RWPE2 (cell line): ENCODE results near the gene HS3ST5.

ENCODE experiments used
- ATAC-seq: fragments of 200-7000 bp; cut with Tn5 transposase; 3 replicates; pipeline ENCODE4 v1.9.1; 2021; ENCODE audit warnings: low read depth
- DNase-seq: peaks from one replicate; pipeline ENCODE4 v3.0.0-alpha.2; 2020; ENCODE audit warnings: low spot score
- H3K27ac ChIP-seq: fragments of 450-650 bp; 2 replicates; pipeline ENCODE4 v1.5.1; 2017; ENCODE audit warnings: mild to moderate bottlenecking; ENCODE audit not compliant: poor library complexity, severe bottlenecking
- H3K27me3 ChIP-seq: fragments of 250-450 bp; sonication (Bioruptor Pico); 2 replicates; pipeline ENCODE4 v1.5.1; 2021; ENCODE audit warnings: mild to moderate bottlenecking, moderate library complexity; ENCODE audit not compliant: insufficient read depth, poor library complexity, severe bottlenecking
- H3K36me3 ChIP-seq: fragments of 250-450 bp; sonication (Bioruptor Pico); 2 replicates; pipeline ENCODE4 v1.5.1; 2020; ENCODE audit warnings: low read depth, mild to moderate bottlenecking, moderate library complexity
- H3K4me1 ChIP-seq: fragments of 250-450 bp; sonication (Bioruptor Pico); 2 replicates; pipeline ENCODE4 v1.5.1; 2021; ENCODE audit warnings: mild to moderate bottlenecking, moderate library complexity; ENCODE audit not compliant: insufficient read depth, poor library complexity, severe bottlenecking
- H3K4me3 ChIP-seq: fragments of 250-450 bp; sonication (Bioruptor Pico); 2 replicates; pipeline ENCODE4 v1.5.1; 2021; ENCODE audit warnings: mild to moderate bottlenecking, moderate library complexity; ENCODE audit not compliant: severe bottlenecking
- H3K9me3 ChIP-seq: fragments of 250-450 bp; sonication (Bioruptor Pico); 2 replicates; pipeline ENCODE4 v1.5.1; 2021; ENCODE audit warnings: mild to moderate bottlenecking, moderate library complexity; ENCODE audit not compliant: severe bottlenecking
- TF ChIP-seq, protein P1 (sequence below): fragments of 450-650 bp; IDR thresholded peaks from one replicate; pipeline ENCODE4 v1.5.1; 2017; ENCODE audit warnings: mild to moderate bottlenecking, moderate library complexity; ENCODE audit not compliant: poor library complexity, severe bottlenecking

The HS3ST5 gene

DNA sequence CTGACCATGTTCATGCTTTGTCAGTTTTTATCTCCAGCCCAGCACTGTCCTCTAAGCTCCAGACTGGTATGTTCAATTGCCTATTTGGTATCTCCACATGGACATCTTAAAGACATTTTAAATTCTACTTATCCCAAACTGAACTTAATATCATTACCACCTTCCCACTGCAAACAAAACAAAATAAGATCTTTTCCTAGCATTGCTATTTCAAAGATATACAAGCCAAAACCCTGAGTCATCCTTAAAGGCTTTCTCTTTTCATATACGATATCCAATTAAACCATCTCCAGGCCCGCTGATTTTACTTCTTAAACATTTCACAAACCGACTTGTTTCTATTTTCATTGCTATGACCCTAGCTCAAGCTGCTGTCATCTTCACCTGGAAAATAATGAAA, 35.1 kb upstream of the HS3ST5 start:
- Histone ChIP-seq H3K4me3 (no peak overlapping the region), H3K4me1 (no peaks in the 10 kb centered on the region), H3K9me3 (no peaks in the 10 kb centered on the region), H3K27ac (no peak overlapping the region), H3K27me3 (no peaks in the 10 kb centered on the region), H3K36me3 (no peaks in the 10 kb centered on the region)
- DNase-seq (no peak), ATAC-seq (no peak)
- TF ChIP-seq, protein P1, sequence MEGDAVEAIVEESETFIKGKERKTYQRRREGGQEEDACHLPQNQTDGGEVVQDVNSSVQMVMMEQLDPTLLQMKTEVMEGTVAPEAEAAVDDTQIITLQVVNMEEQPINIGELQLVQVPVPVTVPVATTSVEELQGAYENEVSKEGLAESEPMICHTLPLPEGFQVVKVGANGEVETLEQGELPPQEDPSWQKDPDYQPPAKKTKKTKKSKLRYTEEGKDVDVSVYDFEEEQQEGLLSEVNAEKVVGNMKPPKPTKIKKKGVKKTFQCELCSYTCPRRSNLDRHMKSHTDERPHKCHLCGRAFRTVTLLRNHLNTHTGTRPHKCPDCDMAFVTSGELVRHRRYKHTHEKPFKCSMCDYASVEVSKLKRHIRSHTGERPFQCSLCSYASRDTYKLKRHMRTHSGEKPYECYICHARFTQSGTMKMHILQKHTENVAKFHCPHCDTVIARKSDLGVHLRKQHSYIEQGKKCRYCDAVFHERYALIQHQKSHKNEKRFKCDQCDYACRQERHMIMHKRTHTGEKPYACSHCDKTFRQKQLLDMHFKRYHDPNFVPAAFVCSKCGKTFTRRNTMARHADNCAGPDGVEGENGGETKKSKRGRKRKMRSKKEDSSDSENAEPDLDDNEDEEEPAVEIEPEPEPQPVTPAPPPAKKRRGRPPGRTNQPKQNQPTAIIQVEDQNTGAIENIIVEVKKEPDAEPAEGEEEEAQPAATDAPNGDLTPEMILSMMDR, result no peak

DNA sequence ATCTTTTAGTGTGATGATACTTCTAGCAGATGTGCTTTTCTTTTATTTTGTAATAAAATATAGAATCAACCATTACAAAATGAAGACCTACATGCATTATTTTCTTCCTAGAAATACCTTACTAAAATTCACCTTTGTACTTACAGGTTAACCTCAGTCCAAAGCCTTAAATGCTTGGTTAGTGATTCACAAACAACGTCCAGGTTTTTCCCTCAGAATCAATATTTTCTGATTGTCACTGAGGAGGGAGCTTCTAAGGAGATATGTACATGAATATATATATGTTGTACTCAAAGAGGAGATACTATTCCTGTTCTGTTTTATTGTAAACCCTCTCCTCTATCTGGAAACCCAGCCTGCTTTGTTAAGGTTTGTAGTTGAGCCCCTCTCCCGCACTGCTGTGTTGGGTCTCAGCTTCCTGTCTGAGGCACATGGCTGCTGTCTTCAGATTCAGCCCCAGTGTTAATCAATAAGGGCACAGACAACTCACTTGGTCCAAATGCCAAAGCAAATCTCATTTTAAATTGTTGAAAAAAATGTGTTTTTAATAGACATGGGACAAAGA, 33.9 kb upstream of the HS3ST5 start:
- Histone ChIP-seq H3K4me1 (no peaks in the 10 kb centered on the region), H3K27ac (no peak overlapping the region), H3K4me3 (no peak overlapping the region), H3K27me3 (no peaks in the 10 kb centered on the region), H3K36me3 (no peaks in the 10 kb centered on the region), H3K9me3 (no peaks in the 10 kb centered on the region)
- no peak for DNase-seq
- TF ChIP-seq, protein P1, result no peak
- no peak for ATAC-seq

DNA sequence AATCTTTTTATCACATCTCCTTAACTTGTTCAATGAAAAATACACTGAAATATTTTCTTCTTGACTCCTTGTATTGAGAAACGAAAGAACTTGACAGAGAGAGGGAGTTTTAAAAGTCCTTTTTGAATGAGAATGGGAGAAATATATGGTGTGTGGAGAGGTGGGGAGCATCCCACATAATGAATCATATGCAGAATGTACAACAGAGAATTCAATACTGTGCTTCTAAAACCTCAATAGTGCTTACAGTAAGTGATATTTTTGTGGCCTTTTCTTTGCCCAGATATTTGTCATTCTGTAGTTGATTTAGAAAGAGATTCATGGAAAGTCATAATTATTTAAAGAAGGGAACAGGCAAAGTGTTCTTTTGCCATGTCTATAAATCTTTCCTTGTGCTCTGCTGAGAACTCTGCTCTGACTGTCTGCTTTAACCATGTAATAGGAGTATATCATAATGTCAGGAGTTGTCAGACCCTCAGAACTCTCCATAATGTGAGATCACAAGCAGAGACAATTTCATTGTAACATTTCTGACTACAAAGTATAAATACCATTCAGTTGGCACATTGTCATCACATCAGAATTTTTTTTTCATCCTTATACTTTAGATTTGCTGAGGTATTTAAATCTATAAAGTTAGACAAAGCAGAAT, 32.8 kb upstream of the HS3ST5 start:
- no peaks in the 10 kb centered on the region for H3K9me3 ChIP-seq
- H3K27me3 ChIP-seq, result no peaks in the 10 kb centered on the region
- no peaks in the 10 kb centered on the region for H3K36me3 ChIP-seq
- no peak for ATAC-seq
- TF ChIP-seq, protein P1, result no peak
- H3K4me1 ChIP-seq, result no peaks in the 10 kb centered on the region
- DNase-seq, result no peak
- H3K27ac ChIP-seq, result no peak overlapping the region
- no peak overlapping the region for H3K4me3 ChIP-seq

DNA sequence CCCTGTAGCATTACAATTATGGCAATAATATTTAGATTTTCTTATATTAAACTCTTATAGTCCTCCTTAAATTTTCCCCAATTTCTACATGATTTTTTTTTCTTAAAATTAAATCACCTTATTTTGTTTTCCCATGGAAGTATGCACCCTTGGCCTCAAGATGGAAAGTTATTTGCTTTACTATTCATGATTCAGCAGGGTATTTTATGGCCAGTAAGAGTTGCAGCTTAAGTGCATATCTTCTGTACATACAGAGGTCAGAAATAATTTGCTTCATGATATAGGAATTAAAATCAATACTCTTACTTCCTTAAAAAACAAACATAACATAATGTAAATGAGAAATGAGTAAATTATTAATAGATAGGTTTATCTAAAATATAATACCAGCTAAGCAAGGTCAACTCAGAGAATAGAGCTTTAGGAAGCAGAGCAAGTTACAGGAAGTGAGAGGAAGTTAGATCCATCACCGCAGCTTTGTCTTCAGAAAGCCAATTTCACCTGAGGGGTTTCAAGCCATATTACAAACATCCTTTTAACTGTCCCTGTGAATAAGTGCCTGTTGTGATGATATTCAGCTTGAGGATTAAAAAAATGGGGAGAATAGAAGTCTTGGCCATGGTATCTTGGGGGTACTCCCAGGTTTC, 24.6 kb upstream of the HS3ST5 start:
- ATAC-seq (no peak), DNase-seq (no peak)
- Histone ChIP-seq H3K9me3 (no peaks in the 10 kb centered on the region), H3K36me3 (no peaks in the 10 kb centered on the region), H3K27me3 (no peaks in the 10 kb centered on the region), H3K27ac (no peak overlapping the region), H3K4me1 (no peaks in the 10 kb centered on the region), H3K4me3 (no peak overlapping the region)
- TF ChIP-seq, protein P1, result no peak

DNA sequence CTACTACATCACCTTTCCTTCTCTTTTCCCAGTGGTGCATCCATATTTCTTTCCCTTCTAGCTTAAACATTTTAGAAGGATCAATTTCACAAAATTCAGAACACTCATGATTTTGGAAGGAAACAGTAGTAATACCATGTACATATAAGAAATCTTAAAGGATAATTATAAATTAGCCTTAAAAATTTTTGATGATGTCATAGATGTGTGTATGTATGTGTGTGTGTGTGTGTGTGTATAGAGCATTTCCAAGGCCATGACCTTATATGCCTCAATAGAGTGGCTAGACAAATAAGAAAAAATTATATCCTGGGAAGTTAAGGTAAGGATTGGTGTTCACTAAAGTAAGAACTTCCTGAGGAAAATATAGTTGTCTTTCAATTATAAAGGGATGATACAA, 24.1 kb upstream of the HS3ST5 start:
- DNase-seq, result no peak
- no peaks in the 10 kb centered on the region for H3K36me3 ChIP-seq
- no peaks in the 10 kb centered on the region for H3K4me1 ChIP-seq
- H3K27ac ChIP-seq, result no peak overlapping the region
- H3K27me3 ChIP-seq, result no peaks in the 10 kb centered on the region
- H3K4me3 ChIP-seq, result no peak overlapping the region
- ATAC-seq, result no peak
- TF ChIP-seq, protein P1, result no peak
- no peaks in the 10 kb centered on the region for H3K9me3 ChIP-seq
